ENCODE measurements around the gene TBX5.

- no peak for TF ChIP-seq CTCF (conservative IDR thresholded peaks at IDR 0.05; ENCODE audit: low read depth in 2 of 2)
- TF ChIP-seq, protein P1, sequence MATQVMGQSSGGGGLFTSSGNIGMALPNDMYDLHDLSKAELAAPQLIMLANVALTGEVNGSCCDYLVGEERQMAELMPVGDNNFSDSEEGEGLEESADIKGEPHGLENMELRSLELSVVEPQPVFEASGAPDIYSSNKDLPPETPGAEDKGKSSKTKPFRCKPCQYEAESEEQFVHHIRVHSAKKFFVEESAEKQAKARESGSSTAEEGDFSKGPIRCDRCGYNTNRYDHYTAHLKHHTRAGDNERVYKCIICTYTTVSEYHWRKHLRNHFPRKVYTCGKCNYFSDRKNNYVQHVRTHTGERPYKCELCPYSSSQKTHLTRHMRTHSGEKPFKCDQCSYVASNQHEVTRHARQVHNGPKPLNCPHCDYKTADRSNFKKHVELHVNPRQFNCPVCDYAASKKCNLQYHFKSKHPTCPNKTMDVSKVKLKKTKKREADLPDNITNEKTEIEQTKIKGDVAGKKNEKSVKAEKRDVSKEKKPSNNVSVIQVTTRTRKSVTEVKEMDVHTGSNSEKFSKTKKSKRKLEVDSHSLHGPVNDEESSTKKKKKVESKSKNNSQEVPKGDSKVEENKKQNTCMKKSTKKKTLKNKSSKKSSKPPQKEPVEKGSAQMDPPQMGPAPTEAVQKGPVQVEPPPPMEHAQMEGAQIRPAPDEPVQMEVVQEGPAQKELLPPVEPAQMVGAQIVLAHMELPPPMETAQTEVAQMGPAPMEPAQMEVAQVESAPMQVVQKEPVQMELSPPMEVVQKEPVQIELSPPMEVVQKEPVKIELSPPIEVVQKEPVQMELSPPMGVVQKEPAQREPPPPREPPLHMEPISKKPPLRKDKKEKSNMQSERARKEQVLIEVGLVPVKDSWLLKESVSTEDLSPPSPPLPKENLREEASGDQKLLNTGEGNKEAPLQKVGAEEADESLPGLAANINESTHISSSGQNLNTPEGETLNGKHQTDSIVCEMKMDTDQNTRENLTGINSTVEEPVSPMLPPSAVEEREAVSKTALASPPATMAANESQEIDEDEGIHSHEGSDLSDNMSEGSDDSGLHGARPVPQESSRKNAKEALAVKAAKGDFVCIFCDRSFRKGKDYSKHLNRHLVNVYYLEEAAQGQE (IDR thresholded peaks at IDR 0.05; ENCODE audit: unreplicated experiment) = no peak
Measured at GRCh38 chr12:114341635-114342034, 64.3 kb downstream of the TBX5 start.
